Stimulated activated CD4-positive, alpha-beta T cell treated with anti-CD3 and anti-CD28 coated beads, Interleukin-2, amount 100 ng/mL, for 4 hours (primary cell): ENCODE measurements around the gene TUBG2.

Experiments used
- DNase-seq: peaks from one replicate; pipeline ENCODE4 v3.0.0-alpha.2; 2020; ENCODE audit warnings: low read depth

Gene TUBG2

GRCh38 chr17:42676424-42677011 is 17.4 kb downstream of the TUBG2 start, which contains the start of gene PLEKHH3:
Gene PLEKHH3, minus strand, starts transcription at chr17:42676994. Its CDS starts 431 bp downstream, at chr17:42676563.
- DNase-seq: no peak

- DNase-seq: peak; percentile 98
These were observed 18.2 kb downstream of the TUBG2 start for GRCh38 chr17:42677012-42677857.

GRCh38 chr17:42677921-42678781 is 19.1 kb downstream of the TUBG2 start:
- DNase-seq: peak; percentile 63

GRCh38 chr17:42678951-42679491 is 19.9 kb downstream of the TUBG2 start:
- no peak for DNase-seq

GRCh38 chr17:42679492-42680330 is 20.6 kb downstream of the TUBG2 start:
- peak; percentile 41 for DNase-seq

GRCh38 chr17:42680331-42680808 is 21.3 kb downstream of the TUBG2 start:
- DNase-seq: no peak

- no peak for DNase-seq
These were observed 23.1 kb downstream of the TUBG2 start, which contains the start of gene CNTNAP1 for GRCh38 chr17:42681976-42682721. Gene CNTNAP1, plus strand, starts transcription at chr17:42682531. Its CDS starts 299 bp downstream, at chr17:42682830.

- DNase-seq: no peak
These were observed 23.8 kb downstream of the TUBG2 start for GRCh38 chr17:42682722-42683403.

- no peak for DNase-seq
These were observed 24.4 kb downstream of the TUBG2 start for GRCh38 chr17:42683407-42684034.

GRCh38 chr17:42684929-42685556 is 26.0 kb downstream of the TUBG2 start:
- no peak for DNase-seq

GRCh38 chr17:42685831-42686230 is 26.7 kb downstream of the TUBG2 start:
- DNase-seq: no peak

GRCh38 chr17:42686520-42687128 is 27.5 kb downstream of the TUBG2 start:
- no peak for DNase-seq

- DNase-seq: no peak
These were observed 28.7 kb downstream of the TUBG2 start for GRCh38 chr17:42687707-42688320.

GRCh38 chr17:42690596-42690995 is 31.5 kb downstream of the TUBG2 start:
- no peak for DNase-seq

GRCh38 chr17:42691021-42691545 is 32.0 kb downstream of the TUBG2 start:
- DNase-seq: no peak

GRCh38 chr17:42692489-42692888 is 33.4 kb downstream of the TUBG2 start:
- DNase-seq: no peak

- no peak for DNase-seq
These were observed 35.4 kb downstream of the TUBG2 start for GRCh38 chr17:42694524-42694923.

- DNase-seq: no peak
These were observed 36.4 kb downstream of the TUBG2 start for GRCh38 chr17:42695500-42695899.
